GM19438 (cell line): ENCODE results near the gene KRTAP4-9.
"Not testable (repeated sequence)": the region's sequence is repeated elsewhere in the genome, so short reads cannot be mapped to it uniquely, and the experiment has no call there.

Experiments used
- ATAC-seq: cut with Tn5 transposase; IDR thresholded peaks from one replicate; pipeline ENCODE4 v1.9.1; 2021; ENCODE audit warnings: low read depth; ENCODE audit not compliant: unreplicated experiment

Gene KRTAP4-9

GRCh38 chr17:41105347-41105746 is at the start of gene KRTAP4-9:
Gene KRTAP4-9 (plus strand): TSS chr17:41105389. CDS start chr17:41105389, 0 bp downstream.
- ATAC-seq: not testable (repeated sequence)

GRCh38 chr17:41057547-41057946 is 47.6 kb upstream of the KRTAP4-9 start:
- ATAC-seq: no peak

GRCh38 chr17:41058741-41059140 is 46.4 kb upstream of the KRTAP4-9 start:
- ATAC-seq: no peak

GRCh38 chr17:41059276-41060051 is 45.7 kb upstream of the KRTAP4-9 start:
- ATAC-seq: not testable (repeated sequence)

- no peak for ATAC-seq
Measured at GRCh38 chr17:41060052-41060604, 45.1 kb upstream of the KRTAP4-9 start, which contains the start of gene KRTAP2-3. Gene KRTAP2-3 (minus strand): TSS chr17:41060114. CDS start chr17:41060050, 64 bp downstream.

GRCh38 chr17:41061964-41062363 is 43.2 kb upstream of the KRTAP4-9 start:
- no peak for ATAC-seq

- ATAC-seq: no peak
Measured at GRCh38 chr17:41063449-41063848, 41.7 kb upstream of the KRTAP4-9 start.

- ATAC-seq: no peak
Measured at GRCh38 chr17:41064301-41064700, 40.9 kb upstream of the KRTAP4-9 start.

- ATAC-seq: not testable (repeated sequence)
Measured at GRCh38 chr17:41065016-41065689, 40.0 kb upstream of the KRTAP4-9 start.

GRCh38 chr17:41065829-41066624 is 39.2 kb upstream of the KRTAP4-9 start, which contains the start of gene KRTAP2-4:
Gene KRTAP2-4 (minus strand): TSS chr17:41065879. CDS start chr17:41065845, 34 bp downstream.
- ATAC-seq: no peak

GRCh38 chr17:41067281-41067680 is 37.9 kb upstream of the KRTAP4-9 start:
- ATAC-seq: no peak

- no peak for ATAC-seq
Measured at GRCh38 chr17:41069031-41069430, 36.2 kb upstream of the KRTAP4-9 start.

GRCh38 chr17:41071606-41072360 is 33.4 kb upstream of the KRTAP4-9 start:
- ATAC-seq: no peak

GRCh38 chr17:41073676-41074075 is 31.5 kb upstream of the KRTAP4-9 start:
- no peak for ATAC-seq

- ATAC-seq: no peak
Measured at GRCh38 chr17:41076788-41077187, 28.4 kb upstream of the KRTAP4-9 start.

- ATAC-seq: no peak
Measured at GRCh38 chr17:41082626-41083025, 22.6 kb upstream of the KRTAP4-9 start.

GRCh38 chr17:41083427-41083826 is 21.8 kb upstream of the KRTAP4-9 start:
- not testable (repeated sequence) for ATAC-seq

- not testable (repeated sequence) for ATAC-seq
Measured at GRCh38 chr17:41084100-41084856, 20.9 kb upstream of the KRTAP4-9 start, which contains the start of gene KRTAP4-7. Gene KRTAP4-7 (plus strand): TSS chr17:41084150. CDS start chr17:41084207, 57 bp downstream.
